Measurements from ENCODE around the gene LUC7L.

DNA sequence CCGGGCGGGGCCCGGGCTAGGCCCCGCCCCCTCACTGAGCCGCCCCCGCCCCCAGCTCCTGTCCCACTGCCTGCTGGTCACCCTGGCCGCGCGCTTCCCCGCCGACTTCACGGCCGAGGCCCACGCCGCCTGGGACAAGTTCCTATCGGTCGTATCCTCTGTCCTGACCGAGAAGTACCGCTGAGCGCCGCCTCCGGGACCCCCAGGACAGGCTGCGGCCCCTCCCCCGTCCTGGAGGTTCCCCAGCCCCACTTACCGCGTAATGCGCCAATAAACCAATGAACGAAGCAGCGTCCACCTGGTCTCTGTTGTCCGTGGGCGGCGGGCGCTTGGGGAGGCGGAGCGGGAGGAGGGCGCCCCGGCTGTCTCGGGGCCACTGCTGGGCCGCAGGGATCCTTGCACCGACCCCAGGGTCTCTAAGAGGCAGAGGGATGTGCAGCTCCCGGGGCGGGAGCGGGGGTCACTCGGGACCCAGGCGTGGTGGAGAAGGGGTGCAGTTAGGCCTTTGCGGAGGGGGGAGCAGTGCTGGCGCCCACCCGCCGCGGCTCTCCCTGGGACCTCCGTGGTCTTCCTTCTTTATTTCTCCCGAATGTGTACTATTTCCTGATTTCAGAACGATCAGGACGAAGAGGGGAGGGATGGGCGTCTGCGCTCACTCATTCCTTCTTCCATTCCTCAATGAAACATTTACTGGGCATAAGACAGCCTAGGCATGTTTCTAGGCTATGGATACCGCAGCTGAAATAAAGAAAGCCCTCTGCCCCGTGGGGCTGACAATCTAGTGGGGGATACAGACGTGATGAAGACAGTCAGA lies 74.8 kb downstream of the LUC7L start:
- no peak for TF ChIP-seq POLR2AphosphoS5 (IDR thresholded peaks at IDR 0.05; ENCODE audit: borderline replicate concordance, low read depth, low read length)
- no peak for TF ChIP-seq EZH2 (IDR thresholded peaks at IDR 0.05)

Data from SK-N-MC (cell line).